SK-N-SH (cell line): ENCODE measurements around the gene OLFML1.
A peak's percentile ranks its signal among the peaks of the same experiment; 100 is the strongest.

Experiments
- CTCF ChIP-seq: fragments of 200-600 bp; sonication (generic); IDR thresholded peaks from 2 replicates; pipeline ENCODE4 v1.6.1; 2017; ENCODE audit warnings: antibody characterized with exemption, mild to moderate bottlenecking, moderate library complexity
- RAD21 ChIP-seq: IDR thresholded peaks from 2 replicates; pipeline ENCODE4 v1.6.1; 2012; ENCODE audit warnings: mild to moderate bottlenecking, low read length
- TAF1 ChIP-seq: IDR thresholded peaks from 2 replicates; pipeline ENCODE4 v1.6.1; 2012; ENCODE audit warnings: low read depth, mild to moderate bottlenecking, low read length, moderate library complexity, borderline replicate concordance
- USF2 ChIP-seq: fragments of 150-350 bp; IDR thresholded peaks from 2 replicates; pipeline ENCODE4 v1.6.1; 2017; ENCODE audit warnings: antibody characterized with exemption, low read length, low read depth, borderline replicate concordance
- YY1 ChIP-seq: IDR thresholded peaks from 2 replicates; pipeline ENCODE4 v1.4.0; 2012; ENCODE audit warnings: low read depth, mild to moderate bottlenecking

DNA sequence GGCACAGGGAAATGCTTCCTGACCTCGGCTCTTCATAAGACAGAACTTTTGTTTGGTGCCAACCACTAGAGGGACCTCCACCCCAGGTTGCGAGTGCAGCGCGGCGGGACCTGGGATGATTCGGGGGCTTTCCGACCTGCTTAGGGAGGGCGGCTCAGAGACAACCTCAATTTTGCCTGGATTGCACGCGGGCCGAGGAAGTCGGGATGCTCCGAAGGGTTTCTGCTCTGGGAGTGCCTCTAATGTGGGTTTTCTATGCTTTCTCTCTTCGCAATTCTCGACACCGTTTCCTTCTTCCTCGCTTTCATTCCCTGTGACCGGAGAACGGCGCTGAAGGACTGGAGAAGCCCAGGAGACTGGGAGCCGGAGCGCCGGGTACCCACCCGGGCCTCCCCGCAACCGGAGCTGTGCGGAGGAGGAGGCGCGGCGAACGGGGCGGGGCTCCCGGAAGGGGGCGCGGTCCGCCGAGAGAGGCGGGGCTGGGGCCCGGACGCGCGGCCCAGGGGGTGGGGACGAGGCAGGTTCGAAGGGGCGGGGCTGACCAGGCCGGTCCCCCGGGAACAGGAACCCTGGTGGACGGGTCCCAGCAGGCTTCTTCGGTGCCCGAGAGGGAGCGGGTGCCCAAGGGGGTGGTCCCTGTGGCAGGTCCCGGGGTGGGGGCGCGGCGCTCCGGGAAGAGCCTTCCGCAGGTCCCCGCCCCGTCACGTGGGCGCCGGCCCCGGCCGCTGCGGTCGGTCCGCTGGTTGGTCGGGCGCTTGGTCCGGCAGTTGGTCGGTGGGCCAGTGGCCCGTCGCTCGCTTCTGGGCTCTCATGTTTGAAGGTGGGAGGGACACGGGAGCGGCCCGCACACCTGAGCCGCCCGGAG lies 28.2 kb downstream of the OLFML1 start, which contains the start of gene PPFIBP2:
- no peak for TF ChIP-seq YY1
- peak; percentile 69 for TF ChIP-seq RAD21
- no peak for TF ChIP-seq TAF1
- TF ChIP-seq USF2: peak; percentile 53; the same call in 1 of the 2 replicates
- peak; percentile 79 for TF ChIP-seq CTCF
